NCI-H1105 (cell line): ENCODE data around the gene SLC17A9.

Experiments used
- DNase-seq: peaks from one replicate; lab custom pipeline; 2025; lab: John Stamatoyannopoulos, UW

Gene SLC17A9

GRCh38 chr20:63003546-63003945, 51.0 kb downstream of the SLC17A9 start:
- DNase-seq: no peak

- no peak for DNase-seq
These were observed 52.3 kb downstream of the SLC17A9 start for GRCh38 chr20:63004607-63005364.

GRCh38 chr20:63005365-63005861, 52.9 kb downstream of the SLC17A9 start:
- no peak for DNase-seq

GRCh38 chr20:63005862-63006539, 53.5 kb downstream of the SLC17A9 start:
- peak; percentile 57 for DNase-seq

GRCh38 chr20:63006540-63007359, 54.2 kb downstream of the SLC17A9 start, which contains the start of gene BHLHE23:
Gene BHLHE23, minus strand, starts transcription at chr20:63006964. Its CDS starts 190 bp downstream, at chr20:63006774.
- peak; percentile 61 for DNase-seq

- no peak for DNase-seq
These were observed 54.8 kb downstream of the SLC17A9 start for GRCh38 chr20:63007360-63007645.

GRCh38 chr20:63007646-63008488, 55.4 kb downstream of the SLC17A9 start:
- no peak for DNase-seq

GRCh38 chr20:63008541-63009044, 56.1 kb downstream of the SLC17A9 start:
- DNase-seq: no peak

- DNase-seq: peak; percentile 63
These were observed 56.8 kb downstream of the SLC17A9 start for GRCh38 chr20:63009045-63009961.

- DNase-seq: no peak
These were observed 57.7 kb downstream of the SLC17A9 start for GRCh38 chr20:63009988-63010769.

- peak; percentile 73 for DNase-seq
These were observed 59.3 kb downstream of the SLC17A9 start for GRCh38 chr20:63011798-63012197.

GRCh38 chr20:63013207-63013606, 60.7 kb downstream of the SLC17A9 start:
- no peak for DNase-seq

- no peak for DNase-seq
These were observed 61.8 kb downstream of the SLC17A9 start for GRCh38 chr20:63014287-63014686.

- DNase-seq: no peak
These were observed 62.2 kb downstream of the SLC17A9 start for GRCh38 chr20:63014710-63015109.

- no peak for DNase-seq
These were observed 62.7 kb downstream of the SLC17A9 start for GRCh38 chr20:63015147-63015661.

GRCh38 chr20:63015662-63016361, 63.3 kb downstream of the SLC17A9 start:
- DNase-seq: no peak

- no peak for DNase-seq
These were observed 64.1 kb downstream of the SLC17A9 start for GRCh38 chr20:63016514-63017075.
